Vagina (tissue), 2 donors: ENCODE data around the gene IKZF4.

Source experiments
- CTCF ChIP-seq, 3 experiments: fragments of 450-650 bp in 2 of 3; fragments of 200-600 bp in 1 of 3; sonication (generic) in 1 of 3; IDR thresholded peaks; one replicate each; pipeline ENCODE4 v1.5.1; 2017 to 2019; ENCODE audit warnings: antibody characterized with exemption in 3 of 3, mild to moderate bottlenecking in 2 of 3, moderate library complexity in 2 of 3
- POLR2A ChIP-seq, 2 donors: fragments of 450-650 bp; IDR thresholded peaks; one replicate each; pipeline ENCODE4 v1.6.1; 2017; ENCODE audit warnings: antibody characterized with exemption in 2 of 2, mild to moderate bottlenecking in 2 of 2, moderate library complexity in 2 of 2
- POLR2AphosphoS5 ChIP-seq, 2 donors: sonication (generic); formaldehyde crosslinking; IDR thresholded peaks; one replicate each; pipeline ENCODE4 v1.9.0; 2017; ENCODE audit warnings: antibody characterized with exemption in 2 of 2, mild to moderate bottlenecking in 2 of 2, low read depth in 1 of 2; ENCODE audit not compliant: insufficient read depth in 1 of 2

- TF ChIP-seq POLR2A (IDR thresholded peaks at IDR 0.05) (no peak), CTCF (IDR thresholded peaks at IDR 0.05) (no peak), POLR2AphosphoS5 (IDR thresholded peaks at IDR 0.05; ENCODE audit: insufficient read depth in 1 of 2, low read depth in 1 of 2) (no peak)
Observed at GRCh38 chr12:55972042-55972441, 48.8 kb upstream of the IKZF4 start.
